ENCODE results near the gene FAM53C.
A peak's percentile ranks its signal among the peaks of the same experiment; 100 is the strongest.
"Not testable (repeated sequence)": the region's sequence is repeated elsewhere in the genome, so short reads cannot be mapped to it uniquely, and the experiment has no call there.

Gene FAM53C

DNA sequence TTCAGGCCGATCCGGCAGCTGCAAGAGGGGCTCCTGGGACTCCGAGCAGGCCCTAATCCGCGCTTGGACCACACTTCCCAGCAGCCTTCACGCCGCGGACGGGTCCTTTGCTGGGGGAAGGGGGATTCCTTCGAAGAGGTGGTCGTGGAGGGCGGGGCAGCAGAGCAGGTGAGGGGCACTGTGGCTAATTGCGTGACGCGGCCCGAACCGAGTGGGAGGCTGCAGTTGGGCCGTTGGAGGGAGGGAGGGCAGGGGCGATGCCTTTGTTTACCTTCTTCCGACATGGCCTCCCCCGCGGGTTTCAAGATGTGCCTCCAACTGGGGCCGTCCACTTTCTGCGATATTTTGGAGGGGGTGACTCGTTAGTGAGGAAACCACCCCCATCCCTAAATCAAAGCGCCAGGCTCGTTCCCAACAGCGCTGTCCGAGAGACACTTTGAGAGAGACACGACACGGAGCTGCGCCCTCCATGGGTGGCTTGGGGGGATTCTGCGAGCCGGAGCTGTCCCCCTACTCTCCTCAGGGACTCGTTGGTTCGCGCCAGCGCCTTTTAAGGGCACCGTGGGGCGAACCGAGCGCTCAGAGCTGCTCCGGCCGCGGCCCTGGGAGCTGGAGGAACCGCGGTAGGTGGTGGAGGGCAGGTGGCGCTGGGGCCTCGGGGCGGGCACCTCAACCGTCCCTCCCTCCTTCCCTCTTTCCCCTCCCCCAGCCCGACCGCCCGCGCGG lies at the start of gene FAM53C:
Gene FAM53C, plus strand, starts transcription at position 582 of the 726 bp plus-strand sequence. CDS start 3,070 bp downstream, outside the sequence.
- DNase-seq: peak; percentile 72

DNA sequence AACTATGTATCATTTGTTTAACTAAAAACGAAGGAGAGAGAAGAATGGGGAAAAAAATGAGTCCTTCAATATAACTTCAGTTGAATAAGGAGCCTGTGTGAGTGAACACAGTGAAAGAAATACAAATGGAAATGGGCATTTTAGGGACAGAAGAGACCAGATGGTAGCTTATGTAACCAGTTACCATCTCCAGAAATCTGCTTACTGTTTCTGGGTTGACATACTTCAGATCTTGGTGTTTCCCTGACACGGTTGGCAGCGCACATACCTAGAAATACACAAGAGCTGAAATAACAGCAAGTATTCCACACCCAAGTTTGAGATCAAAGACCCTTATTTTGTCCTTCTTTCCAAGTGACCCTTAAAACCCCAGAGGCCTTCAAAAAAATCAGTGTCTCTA lies 48.8 kb upstream of the FAM53C start:
- no peak for DNase-seq

DNA sequence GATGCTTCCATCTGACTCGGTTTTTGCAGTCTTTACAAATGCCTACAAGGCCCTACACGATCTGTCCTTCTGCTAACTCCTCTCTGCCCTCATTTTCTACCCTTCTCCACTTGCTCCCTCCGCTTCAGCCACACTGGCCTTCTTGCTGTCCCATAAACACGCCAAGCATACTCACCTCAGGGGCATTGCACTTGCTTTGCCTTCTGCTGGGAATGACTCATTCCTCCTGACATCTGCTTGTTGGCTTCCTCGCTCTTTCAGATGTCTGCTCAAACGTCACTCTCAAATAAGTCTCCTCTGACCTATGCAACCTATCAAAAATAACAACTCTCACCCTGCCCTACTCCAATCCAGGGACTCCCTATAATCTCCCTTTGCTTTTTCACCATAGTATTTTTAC lies 34.7 kb upstream of the FAM53C start:
- DNase-seq: no peak

DNA sequence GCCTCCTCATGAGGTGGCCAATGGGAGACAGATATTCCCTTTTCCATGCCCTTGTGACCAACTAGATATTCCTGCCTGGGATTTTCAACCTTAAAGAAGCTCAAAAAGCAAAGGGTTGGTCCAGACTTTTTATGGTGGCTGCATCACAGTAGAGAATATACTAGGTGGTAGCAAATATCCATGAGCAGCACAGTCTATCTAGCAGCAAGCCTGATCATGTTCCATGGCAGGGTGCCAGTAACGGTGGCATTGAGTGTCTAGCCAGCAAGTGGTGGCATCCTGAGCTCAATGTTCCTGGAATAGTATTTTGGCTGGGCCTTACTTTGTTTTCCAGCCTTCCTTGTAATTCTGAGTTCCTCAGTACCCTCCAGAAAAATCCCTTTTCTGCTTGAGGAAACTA lies 32.3 kb upstream of the FAM53C start:
- DNase-seq: no peak

DNA sequence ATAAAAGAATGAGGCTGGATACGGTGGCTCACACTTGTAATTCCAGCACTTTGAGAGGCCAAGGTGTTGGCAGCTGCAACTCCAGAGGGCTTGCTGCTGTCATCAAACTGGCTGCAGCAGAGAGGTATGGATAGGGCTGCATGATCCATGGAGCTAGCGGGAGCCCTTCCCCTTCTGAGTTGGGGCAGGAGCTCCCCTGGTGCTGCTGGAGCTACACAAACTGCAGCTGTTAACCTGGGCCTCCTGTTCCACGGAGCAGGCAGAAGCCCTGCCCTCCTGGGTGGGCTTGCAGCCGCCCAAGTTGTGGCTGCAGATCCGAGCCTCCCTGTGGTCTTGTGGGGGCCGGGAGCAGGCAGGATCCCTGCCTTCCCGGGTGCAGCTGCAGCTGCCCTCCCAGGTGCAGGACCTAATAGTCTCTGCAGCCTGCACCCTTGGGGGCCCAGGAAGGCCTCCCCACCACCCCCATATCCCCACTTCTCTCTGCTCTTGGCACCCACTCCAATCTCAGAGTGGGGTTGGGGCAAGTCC lies 22.3 kb upstream of the FAM53C start:
- DNase-seq: no peak

DNA sequence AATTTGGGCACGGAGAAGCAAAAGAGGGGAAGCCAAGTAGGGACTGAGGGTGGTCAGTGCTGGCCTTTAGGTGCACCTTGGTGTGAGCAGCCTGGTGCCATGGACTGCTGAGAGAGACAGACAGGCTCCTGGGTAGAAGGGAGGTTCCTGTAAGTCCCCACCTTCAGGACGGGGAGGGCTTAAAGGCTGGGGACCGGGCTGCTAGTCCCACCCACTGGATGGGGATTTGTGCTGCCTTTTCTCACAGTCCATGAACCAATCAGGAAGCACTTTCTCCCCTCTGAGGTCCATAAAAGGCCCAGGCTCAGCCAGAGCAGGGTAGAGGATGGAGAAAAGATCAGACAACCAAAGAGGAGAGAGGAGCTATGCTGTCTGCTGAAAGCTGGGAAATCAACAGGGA lies 21.7 kb upstream of the FAM53C start:
- no peak for DNase-seq

DNA sequence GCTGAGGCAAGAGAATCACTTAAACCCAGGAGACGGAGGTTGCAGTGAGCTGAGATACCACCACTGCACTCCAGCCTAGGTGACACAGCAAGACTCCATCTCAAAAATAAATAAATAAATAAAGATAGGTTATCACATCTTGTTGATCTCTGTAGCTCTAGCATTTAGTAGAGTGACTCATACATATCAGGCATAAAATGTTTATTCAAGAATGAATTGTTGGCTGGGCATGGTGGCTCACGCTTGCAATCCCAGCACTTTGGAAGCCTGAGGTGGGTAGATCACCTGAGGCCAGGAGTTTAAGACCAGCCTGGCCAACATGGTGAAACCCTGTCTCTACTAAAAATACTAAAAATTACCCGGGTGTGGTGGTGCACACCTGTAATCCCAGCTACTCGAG lies 19.9 kb upstream of the FAM53C start:
- not testable (repeated sequence) for DNase-seq

DNA sequence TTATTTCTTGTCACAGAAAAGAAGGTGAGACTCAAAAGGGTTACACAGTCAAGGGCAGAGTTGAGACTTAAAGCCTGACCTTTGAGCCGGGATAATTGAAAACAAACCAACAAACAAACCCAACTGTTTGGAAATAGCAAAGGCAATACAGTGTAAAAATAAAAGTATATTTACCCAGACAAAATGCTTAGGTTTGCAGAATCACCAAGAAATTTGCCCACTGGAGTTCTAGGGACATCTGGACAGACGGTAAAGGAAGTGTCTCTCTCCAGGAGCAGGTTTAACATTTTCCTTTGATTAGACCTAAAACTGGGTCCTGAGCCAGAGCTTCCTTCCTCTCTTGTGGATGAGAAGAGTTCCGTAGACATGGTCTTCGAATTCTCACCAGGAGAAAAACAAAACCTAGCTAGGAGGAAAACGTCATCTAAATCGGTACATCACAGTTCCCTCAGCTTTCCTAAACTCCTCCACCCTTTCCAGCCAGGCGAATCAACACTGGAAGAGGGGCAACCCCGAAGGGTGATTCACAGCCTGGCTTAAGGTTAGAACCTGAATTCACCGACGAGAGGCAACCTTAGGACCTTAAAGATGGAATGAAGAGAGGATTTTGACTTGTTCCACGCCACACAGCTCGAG lies 7.1 kb upstream of the FAM53C start:
- no peak for DNase-seq

DNA sequence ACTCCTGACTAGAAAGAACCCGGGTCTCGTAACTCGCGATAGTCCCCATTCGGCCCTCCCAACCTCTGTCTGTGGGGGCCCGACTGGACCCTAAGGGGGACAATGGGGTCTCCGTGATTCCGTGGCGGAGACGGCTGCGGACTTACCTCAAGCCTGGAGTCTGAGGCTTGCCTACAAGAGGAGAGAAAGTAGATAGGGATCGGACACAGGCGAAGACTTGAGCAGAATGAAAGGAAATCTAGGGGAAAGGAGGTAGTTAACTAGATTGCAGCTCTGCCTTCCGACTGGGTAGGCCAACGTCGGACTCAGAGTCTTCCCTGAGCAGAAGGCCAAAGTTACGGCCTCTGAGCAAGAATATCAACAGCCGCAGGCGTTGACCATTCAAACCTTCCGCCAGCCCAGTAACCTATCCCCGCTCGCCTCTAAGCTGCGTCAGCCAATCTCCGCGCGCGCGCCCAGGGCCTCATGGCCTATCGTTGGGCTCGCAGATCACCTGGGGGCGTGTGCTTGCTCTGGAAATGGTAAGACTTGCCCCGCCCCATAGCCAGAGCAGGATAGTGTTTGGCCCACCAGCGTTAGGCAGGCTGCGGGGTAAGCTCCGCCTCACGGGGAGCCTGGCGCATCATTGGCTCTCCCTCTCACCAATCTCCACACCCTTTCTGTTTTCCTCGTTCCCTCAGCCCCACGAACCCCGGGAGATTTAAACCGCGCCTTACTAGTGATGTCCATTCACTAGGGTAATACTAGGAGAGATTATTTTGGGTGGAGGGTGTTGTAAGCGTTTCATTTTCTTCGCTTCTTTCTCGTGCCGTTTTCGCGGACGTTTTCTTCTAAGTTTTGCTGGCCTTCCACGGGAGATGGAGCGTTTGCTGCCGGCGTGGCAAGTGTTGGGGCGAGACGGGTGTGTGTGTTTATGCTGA lies 6.4 kb upstream of the FAM53C start, which contains the start of gene CDC25C:
Gene CDC25C, minus strand, starts transcription at position 356 of the 920 bp plus-strand sequence. CDS start 624 bp downstream, outside the sequence.
- peak; percentile 64 for DNase-seq

DNA sequence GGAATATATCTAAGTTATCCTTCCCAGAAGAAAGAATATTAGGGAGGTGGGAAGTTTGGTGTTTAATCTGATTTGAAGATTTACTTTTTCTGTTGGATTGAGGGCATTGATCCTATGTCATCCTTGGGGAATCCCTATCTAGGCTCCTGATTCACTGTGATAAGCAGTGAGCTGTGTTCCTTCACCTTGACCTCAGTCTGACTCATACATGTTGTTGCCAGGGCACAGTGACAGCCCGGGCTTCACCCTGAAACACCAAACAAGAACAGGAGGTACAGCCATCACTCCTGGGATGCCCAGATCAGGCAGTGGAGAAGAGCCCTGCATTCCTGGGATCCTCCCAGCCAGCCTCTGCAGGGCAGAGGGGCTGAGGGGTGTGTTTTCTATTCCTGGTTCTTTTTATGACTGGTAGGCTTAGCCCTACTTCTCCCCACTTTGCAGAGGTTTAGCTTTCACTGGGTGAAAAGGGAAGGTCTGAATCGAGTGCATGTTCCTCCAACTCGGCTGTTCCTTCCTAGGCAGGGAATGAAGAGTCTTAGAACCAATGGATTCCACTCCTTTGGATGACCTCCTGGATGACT lies 3.1 kb upstream of the FAM53C start:
- DNase-seq: no peak

DNA sequence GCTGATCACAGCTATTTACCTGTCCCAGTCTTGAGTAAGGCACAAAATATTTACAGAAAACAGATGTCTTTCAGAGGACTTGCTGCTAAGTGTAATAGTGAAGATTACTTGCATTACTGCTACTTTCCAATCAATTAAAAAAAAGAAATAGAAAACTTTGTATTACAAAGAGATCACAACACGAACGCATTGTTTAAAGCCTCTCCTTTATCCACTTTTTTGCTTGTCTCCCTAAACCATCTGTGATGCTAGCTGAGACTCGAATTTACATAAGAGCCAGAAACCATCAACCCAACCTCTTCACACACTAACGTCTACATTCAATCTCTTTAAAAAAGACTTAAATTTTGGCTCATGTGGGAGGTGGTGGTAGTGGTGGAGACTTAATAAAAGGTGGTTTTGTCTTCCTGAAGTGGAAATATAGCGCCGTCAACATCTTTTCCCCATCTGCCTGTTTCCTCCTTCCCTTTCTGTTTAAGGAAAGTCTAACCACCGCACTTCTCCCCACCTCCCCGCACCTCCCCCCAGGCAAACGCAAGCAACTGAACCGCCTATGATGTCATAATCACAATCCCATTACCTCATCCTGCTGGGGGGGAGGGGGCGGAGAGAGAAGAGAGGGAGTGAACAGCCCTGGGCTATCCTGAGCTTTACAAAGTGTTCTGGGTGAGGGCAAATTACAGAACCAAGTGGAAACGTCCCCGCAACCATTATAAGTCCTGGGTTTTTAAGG lies 948 bp upstream of the FAM53C start:
- DNase-seq: peak; percentile 72

DNA sequence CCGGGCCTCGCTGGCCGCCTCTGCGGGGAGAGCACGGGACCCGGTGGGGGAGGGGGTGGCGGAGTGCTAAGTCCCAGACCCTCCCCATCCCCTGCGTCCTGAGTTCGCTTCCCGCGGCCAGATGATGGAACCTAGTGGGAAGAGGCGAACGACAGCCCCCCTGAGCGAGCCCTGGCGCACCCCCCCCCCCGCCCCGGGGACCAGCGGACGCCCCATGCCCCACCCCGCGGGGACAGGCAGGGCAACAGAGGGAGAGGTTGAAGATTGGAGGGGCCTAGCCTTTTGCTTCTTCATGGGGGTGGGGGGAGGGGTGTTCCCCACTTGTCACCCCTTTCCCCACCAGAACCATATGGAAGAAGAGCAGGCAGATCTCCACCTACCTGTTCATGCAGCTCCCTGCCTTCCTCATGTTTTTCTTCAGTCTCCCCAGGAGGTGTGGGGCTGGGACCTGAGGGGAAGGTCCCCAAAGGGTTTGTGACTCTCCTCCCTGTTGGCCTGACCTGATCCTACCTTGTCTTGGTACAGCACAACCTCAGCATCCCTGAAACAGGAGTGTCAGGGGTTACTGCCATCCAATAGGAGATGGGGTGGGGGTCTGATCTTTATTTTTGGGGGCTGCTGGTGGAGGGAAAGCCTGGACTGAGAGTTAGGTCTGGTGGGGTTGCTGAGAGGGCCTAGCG lies 485 bp downstream of the FAM53C start:
- no peak for DNase-seq

DNA sequence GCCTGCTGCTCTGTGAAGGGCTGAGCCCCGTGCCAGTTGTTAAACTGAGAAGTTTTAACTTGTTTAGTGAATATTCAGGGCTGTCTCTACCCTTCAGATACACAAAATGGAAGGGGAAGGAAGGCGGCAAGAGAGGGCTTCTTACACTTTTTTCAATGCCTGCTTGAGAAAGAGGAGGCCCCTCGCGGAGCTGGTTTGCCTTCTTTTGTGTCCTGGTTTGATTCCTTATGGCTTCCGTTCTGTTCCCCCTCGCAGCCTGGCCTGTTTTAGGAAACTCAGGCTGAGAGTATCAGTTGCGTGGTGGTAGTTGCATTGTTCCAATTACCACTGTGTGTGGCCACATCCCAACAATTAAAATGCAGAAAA lies 1.0 kb downstream of the FAM53C start:
- no peak for DNase-seq

DNA sequence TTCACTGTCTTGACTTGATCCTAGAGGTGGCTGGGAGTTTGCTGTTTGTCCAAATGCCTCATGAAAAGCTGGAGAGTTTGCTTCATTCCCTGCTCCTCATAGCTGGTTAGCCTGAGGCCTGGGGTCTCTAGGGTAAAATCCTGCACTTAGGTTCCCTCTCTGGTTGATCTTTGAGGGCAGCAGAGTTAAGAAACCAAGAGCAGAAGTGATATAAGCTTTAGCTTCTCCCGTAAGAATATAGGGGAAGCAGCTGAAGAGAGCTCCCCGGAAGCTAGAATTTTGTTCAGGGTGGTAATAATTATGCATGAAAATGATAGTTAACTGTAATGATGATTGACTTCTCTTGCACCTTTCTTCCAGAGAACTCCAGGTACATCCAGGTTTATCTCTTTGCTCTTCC lies 1.4 kb downstream of the FAM53C start:
- DNase-seq: no peak

DNA sequence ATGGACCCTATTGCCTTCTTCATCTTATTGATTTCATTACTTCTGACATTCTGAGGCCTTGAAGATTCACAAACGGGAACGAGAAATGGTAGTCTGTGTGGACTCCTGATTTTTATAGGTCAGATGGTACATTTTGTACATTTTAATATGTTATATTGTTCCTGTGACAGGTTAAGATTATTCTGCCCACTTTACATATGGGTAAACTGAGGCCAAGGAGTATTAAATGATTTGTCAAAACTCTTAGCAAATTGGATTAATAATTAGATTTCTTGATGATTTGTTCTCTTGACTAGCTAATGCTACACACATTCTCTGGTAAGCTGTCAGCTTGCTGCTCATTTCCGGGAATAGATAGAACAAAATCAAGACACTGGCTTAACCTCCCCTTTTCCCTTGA lies 1.9 kb downstream of the FAM53C start:
- DNase-seq: no peak

DNA sequence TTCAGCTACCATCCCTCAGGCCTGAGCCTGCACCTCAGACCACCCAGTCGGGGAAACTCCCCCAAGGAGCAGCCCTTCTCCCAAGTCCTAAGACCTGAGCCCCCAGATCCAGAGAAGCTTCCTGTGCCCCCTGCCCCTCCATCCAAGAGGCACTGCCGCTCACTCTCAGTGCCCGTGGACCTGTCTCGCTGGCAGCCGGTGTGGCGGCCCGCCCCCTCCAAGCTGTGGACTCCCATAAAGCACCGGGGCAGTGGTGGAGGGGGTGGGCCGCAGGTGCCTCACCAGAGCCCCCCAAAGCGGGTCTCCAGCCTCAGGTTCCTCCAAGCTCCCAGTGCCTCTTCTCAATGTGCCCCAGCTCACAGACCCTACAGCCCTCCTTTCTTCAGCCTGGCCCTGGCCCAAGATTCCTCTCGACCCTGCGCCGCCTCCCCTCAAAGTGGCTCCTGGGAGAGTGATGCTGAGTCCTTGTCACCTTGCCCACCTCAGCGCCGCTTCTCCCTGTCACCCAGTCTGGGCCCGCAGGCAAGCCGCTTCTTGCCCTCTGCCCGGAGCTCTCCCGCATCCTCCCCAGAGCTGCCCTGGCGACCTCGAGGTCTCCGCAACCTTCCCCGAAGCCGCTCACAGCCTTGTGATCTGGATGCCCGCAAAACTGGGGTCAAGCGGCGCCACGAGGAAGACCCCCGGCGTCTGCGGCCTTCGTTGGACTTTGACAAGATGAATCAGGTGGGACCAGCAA lies 7.0 kb downstream of the FAM53C start:
- no peak for DNase-seq

DNA sequence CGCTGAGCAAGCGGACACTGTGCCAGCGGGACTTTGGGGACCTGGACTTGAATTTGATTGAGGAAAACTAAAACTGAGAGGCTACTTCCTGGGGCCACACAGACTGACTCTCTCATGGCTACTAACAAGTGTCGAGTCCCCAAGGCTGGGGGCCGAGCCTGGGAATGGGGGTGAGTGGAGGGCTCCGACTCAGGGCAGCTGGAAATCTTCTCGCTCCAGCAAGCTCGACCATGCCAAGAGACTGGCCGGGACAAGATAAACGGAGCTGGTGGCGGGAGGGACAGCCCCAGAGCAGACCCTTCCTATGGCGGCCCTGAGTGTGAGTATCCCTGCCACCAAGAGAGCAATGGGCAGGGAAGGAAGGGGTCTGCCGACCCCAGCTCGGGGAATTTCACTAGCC lies 8.8 kb downstream of the FAM53C start:
- DNase-seq: no peak

DNA sequence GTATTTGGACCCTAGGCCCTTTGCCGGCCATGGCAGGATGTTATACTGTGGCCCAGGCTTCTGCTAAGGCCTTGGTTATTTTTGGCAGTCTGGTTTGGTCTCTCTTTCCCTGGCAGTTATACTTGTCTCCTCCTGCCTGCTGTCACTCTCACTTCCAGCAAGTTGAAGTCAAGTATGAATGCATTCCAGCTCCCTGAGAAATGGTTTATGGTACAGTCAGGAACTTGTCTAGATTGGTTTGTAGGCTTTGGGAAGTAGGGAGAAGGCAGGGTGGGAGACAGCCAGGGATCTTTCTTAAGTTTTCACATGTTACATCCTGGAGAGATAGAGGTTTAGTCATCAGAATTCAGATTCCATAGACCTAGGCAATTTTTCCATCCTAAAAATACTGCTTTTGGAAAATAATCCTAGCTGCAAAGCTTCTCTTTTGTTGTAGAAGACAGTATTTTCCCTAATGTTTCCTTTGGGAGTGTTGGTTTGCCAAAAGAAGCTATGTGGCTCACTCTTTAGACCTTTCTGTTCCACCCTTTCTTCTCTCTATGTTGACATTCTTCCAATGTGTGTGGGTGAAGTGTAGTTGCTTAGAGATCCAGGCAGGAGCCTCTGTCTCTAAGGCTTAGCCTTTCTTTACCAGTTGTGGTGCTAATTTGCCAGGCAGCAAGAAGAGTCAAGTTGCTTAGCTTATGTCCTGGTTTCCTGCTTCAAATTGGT lies 11.9 kb downstream of the FAM53C start:
- DNase-seq: no peak

DNA sequence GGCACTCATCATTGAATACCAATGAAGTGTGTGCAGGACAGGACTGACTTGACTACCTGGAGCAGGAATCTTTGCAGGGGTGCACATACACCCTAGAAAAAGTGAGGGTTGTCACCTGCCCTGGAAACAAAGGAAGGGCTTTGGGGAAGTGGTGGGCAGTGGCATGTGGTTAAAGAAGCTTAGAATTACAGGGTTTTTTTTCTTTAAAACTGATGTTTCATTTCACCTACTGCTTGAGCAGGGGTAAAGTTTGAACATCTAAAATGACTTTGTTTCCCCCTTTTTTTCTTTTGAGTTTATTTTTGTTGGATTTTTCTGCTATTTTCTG lies 12.5 kb downstream of the FAM53C start:
- no peak for DNase-seq

DNA sequence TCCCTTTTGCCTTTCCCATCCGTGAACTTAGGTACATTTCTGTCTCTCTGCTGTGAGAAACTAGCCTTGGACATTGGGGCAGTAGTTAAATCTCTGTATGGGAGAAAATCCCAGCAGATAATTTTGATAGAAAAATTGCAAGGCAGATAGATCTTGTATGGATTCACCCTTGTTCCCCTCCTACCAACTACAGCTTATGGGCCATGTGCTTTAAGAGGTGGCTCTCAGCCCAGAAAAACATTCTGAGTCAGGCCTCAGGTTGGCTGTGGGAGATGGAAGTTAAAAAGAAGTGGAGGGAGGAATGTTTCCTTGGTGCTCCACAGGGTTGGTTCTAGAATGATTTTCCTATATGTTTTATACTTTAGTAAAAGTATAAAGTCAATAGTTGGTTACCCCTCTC lies 13.0 kb downstream of the FAM53C start:
- no peak for DNase-seq

Data from KG1 (cell line).